Measurements from ENCODE around the gene GHR.

GHR gene

DNA sequence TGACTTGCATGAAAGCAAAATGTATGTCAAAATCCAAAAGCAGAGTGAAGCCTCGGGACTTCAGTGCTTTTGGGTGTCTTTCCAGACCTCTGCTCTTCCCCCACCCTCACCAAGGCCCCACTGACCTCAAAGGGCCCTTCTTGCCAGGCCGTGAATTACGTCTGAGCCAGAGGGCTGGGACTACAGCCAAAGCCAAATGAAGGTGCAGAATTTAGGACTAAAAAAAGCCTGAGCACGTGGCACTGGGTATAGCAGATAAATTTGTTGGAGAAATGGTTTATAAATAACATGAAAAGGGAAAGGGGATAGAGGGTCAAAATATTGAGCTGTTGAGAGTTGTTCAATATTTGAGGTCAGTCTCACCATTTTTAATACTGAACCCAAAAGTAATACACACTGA lies 163.4 kb downstream of the GHR start:
- Histone ChIP-seq H3K27me3 (ENCODE audit: insufficient read depth, low read length) (no peaks in the 10 kb centered on the region), H3K36me3 (ENCODE audit: insufficient read depth, low read length) (no peaks in the 10 kb centered on the region), H3K4me1 (ENCODE audit: control insufficient read depth, insufficient read depth, low read length, unreplicated experiment) (no peaks in the 10 kb centered on the region), H2AFZ (ENCODE audit: low read length, unreplicated experiment) (no peak overlapping the region), H3K79me2 (ENCODE audit: control insufficient read depth, insufficient read depth, low read length, unreplicated experiment) (no peaks in the 10 kb centered on the region), H3K4me3 (ENCODE audit: low read depth, low read length) (no peak overlapping the region), H3K27ac (ENCODE audit: low read depth, low read length) (no peak overlapping the region)

- no peak overlapping the region for H3K4me3 ChIP-seq (ENCODE audit: low read depth, low read length)
- H2AFZ ChIP-seq (ENCODE audit: low read length, unreplicated experiment) = no peak overlapping the region
- H3K27me3 ChIP-seq (ENCODE audit: insufficient read depth, low read length) = no peaks in the 10 kb centered on the region
- no peaks in the 10 kb centered on the region for H3K79me2 ChIP-seq (ENCODE audit: control insufficient read depth, insufficient read depth, low read length, unreplicated experiment)
- no peak overlapping the region for H3K27ac ChIP-seq (ENCODE audit: low read depth, low read length)
- no peaks in the 10 kb centered on the region for H3K4me1 ChIP-seq (ENCODE audit: control insufficient read depth, insufficient read depth, low read length, unreplicated experiment)
- H3K36me3 ChIP-seq (ENCODE audit: insufficient read depth, low read length) = no peaks in the 10 kb centered on the region
Measured at GRCh38 chr5:42587096-42587723, 164.0 kb downstream of the GHR start.

DNA sequence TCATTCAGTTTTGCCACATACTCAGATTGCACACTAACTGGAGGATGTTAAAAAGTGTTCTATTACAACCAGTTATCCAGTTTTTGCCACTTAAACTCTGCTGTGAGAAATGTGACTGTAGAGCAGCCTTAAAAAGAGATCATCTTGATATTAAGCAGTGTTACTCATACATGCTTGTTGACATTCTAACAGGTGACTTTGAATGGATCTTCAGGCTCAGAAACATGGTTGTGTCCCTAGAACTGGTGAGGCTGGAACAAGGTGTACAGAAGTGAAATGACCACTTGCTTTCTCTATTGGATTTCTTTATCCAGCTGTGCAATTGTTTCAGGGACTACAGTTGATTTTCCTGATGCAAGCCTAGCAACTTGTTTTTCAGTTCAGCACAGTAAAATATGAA lies 167.3 kb downstream of the GHR start:
- no peaks in the 10 kb centered on the region for H3K79me2 ChIP-seq (ENCODE audit: control insufficient read depth, insufficient read depth, low read length, unreplicated experiment)
- no peaks in the 10 kb centered on the region for H3K36me3 ChIP-seq (ENCODE audit: insufficient read depth, low read length)
- no peak overlapping the region for H3K27ac ChIP-seq (ENCODE audit: low read depth, low read length)
- no peaks in the 10 kb centered on the region for H3K4me1 ChIP-seq (ENCODE audit: control insufficient read depth, insufficient read depth, low read length, unreplicated experiment)
- H2AFZ ChIP-seq (ENCODE audit: low read length, unreplicated experiment) = no peak overlapping the region
- no peaks in the 10 kb centered on the region for H3K27me3 ChIP-seq (ENCODE audit: insufficient read depth, low read length)
- no peak overlapping the region for H3K4me3 ChIP-seq (ENCODE audit: low read depth, low read length)

GRCh38 chr5:42591015-42591414 lies 167.8 kb downstream of the GHR start:
- H3K4me1 ChIP-seq (ENCODE audit: control insufficient read depth, insufficient read depth, low read length, unreplicated experiment) = no peaks in the 10 kb centered on the region
- no peak overlapping the region for H3K4me3 ChIP-seq (ENCODE audit: low read depth, low read length)
- H3K27ac ChIP-seq (ENCODE audit: low read depth, low read length) = no peak overlapping the region
- H3K79me2 ChIP-seq (ENCODE audit: control insufficient read depth, insufficient read depth, low read length, unreplicated experiment) = no peaks in the 10 kb centered on the region
- no peaks in the 10 kb centered on the region for H3K27me3 ChIP-seq (ENCODE audit: insufficient read depth, low read length)
- no peaks in the 10 kb centered on the region for H3K36me3 ChIP-seq (ENCODE audit: insufficient read depth, low read length)
- no peak overlapping the region for H2AFZ ChIP-seq (ENCODE audit: low read length, unreplicated experiment)

- Histone ChIP-seq H2AFZ (ENCODE audit: low read length, unreplicated experiment) (no peak overlapping the region), H3K27ac (ENCODE audit: low read depth, low read length) (no peak overlapping the region), H3K27me3 (ENCODE audit: insufficient read depth, low read length) (no peaks in the 10 kb centered on the region), H3K79me2 (ENCODE audit: control insufficient read depth, insufficient read depth, low read length, unreplicated experiment) (no peaks in the 10 kb centered on the region), H3K4me3 (ENCODE audit: low read depth, low read length) (no peak overlapping the region), H3K36me3 (ENCODE audit: insufficient read depth, low read length) (no peaks in the 10 kb centered on the region), H3K4me1 (ENCODE audit: control insufficient read depth, insufficient read depth, low read length, unreplicated experiment) (no peaks in the 10 kb centered on the region)
Measured at GRCh38 chr5:42592401-42593140, 169.3 kb downstream of the GHR start.

GRCh38 chr5:42593591-42593990 lies 170.4 kb downstream of the GHR start:
- Histone ChIP-seq H3K27ac (ENCODE audit: low read depth, low read length) (no peak overlapping the region), H2AFZ (ENCODE audit: low read length, unreplicated experiment) (no peak overlapping the region), H3K27me3 (ENCODE audit: insufficient read depth, low read length) (no peaks in the 10 kb centered on the region), H3K36me3 (ENCODE audit: insufficient read depth, low read length) (no peaks in the 10 kb centered on the region), H3K4me3 (ENCODE audit: low read depth, low read length) (no peak overlapping the region), H3K4me1 (ENCODE audit: control insufficient read depth, insufficient read depth, low read length, unreplicated experiment) (no peaks in the 10 kb centered on the region), H3K79me2 (ENCODE audit: control insufficient read depth, insufficient read depth, low read length, unreplicated experiment) (no peaks in the 10 kb centered on the region)

DNA sequence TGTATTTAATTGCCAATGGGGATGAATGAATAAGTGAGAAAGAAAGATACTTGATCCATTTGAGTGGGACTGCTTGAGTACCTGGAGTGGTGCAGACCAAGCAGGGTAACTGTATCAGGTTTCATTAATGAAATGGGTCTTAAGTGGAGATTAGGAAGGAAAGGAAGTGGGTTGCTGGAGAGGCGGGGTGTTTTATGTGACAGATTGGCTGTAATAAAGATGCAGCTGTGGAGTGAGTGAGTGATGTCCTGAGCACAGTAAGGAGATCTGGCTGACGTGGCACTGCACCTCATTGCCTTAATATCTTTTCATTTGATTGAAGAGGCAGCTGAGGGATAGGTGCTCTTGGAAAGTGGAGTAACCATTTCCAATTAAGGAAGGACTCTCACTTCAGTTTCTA lies 172.4 kb downstream of the GHR start:
- H3K79me2 ChIP-seq (ENCODE audit: control insufficient read depth, insufficient read depth, low read length, unreplicated experiment) = no peaks in the 10 kb centered on the region
- H2AFZ ChIP-seq (ENCODE audit: low read length, unreplicated experiment) = no peak overlapping the region
- H3K36me3 ChIP-seq (ENCODE audit: insufficient read depth, low read length) = no peaks in the 10 kb centered on the region
- no peaks in the 10 kb centered on the region for H3K4me1 ChIP-seq (ENCODE audit: control insufficient read depth, insufficient read depth, low read length, unreplicated experiment)
- no peak overlapping the region for H3K4me3 ChIP-seq (ENCODE audit: low read depth, low read length)
- no peaks in the 10 kb centered on the region for H3K27me3 ChIP-seq (ENCODE audit: insufficient read depth, low read length)
- no peak overlapping the region for H3K27ac ChIP-seq (ENCODE audit: low read depth, low read length)

- H3K36me3 ChIP-seq (ENCODE audit: insufficient read depth, low read length) = no peaks in the 10 kb centered on the region
- no peak overlapping the region for H3K27ac ChIP-seq (ENCODE audit: low read depth, low read length)
- no peaks in the 10 kb centered on the region for H3K4me1 ChIP-seq (ENCODE audit: control insufficient read depth, insufficient read depth, low read length, unreplicated experiment)
- no peaks in the 10 kb centered on the region for H3K79me2 ChIP-seq (ENCODE audit: control insufficient read depth, insufficient read depth, low read length, unreplicated experiment)
- no peak overlapping the region for H3K4me3 ChIP-seq (ENCODE audit: low read depth, low read length)
- H3K27me3 ChIP-seq (ENCODE audit: insufficient read depth, low read length) = no peaks in the 10 kb centered on the region
- no peak overlapping the region for H2AFZ ChIP-seq (ENCODE audit: low read length, unreplicated experiment)
Measured at GRCh38 chr5:42596817-42597216, 173.6 kb downstream of the GHR start.

DNA sequence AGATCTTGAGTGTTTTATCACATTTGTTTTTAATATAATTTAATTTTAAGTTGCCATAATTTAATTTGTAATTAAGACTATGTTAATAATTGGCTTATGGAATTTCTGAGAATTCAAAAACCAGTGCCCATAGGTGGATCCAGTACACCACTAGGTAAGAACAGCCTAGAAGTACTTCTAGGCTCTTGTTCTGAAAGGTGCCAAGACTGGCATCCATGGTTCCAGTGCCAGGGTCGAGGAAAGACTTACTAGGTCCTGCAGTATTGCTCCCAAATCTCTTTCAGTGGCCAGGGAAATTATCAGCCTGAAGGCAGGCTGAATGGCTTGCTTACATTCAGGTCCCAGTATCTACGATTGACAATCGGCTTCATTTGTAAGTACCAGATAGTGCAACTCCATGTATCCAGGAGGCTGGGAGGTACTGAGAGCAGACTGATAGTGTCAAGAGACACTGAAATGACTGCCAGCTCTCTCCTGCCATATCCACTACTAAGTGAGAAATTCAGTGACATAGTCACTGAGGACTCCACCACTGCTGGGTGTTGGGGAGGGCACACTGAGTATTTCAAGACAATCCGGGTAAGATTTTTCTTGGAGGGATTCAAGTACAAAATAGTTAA lies 174.2 kb downstream of the GHR start:
- Histone ChIP-seq H3K4me3 (ENCODE audit: low read depth, low read length) (no peak overlapping the region), H3K4me1 (ENCODE audit: control insufficient read depth, insufficient read depth, low read length, unreplicated experiment) (no peaks in the 10 kb centered on the region), H2AFZ (ENCODE audit: low read length, unreplicated experiment) (no peak overlapping the region), H3K27ac (ENCODE audit: low read depth, low read length) (no peak overlapping the region), H3K36me3 (ENCODE audit: insufficient read depth, low read length) (no peaks in the 10 kb centered on the region), H3K79me2 (ENCODE audit: control insufficient read depth, insufficient read depth, low read length, unreplicated experiment) (no peaks in the 10 kb centered on the region), H3K27me3 (ENCODE audit: insufficient read depth, low read length) (no peaks in the 10 kb centered on the region)

DNA sequence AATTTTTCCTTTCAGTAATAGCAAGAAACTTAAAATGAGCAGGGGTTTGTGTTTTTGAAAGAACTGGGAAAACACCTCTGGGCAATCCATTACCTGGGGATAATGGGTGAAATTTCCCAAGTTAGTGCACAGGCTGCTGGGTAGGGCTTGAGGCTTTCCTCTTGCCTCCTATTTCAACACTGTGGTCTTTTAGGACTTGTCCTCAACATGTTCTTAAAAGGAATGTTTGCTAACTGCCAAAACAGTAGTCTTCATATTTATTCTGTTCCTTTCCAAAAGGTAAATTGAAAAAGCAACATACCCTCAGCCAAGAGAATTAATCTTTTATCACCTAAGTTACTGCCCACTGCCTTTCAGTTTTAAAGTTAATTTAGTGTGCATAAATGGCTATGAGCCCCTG lies 175.1 kb downstream of the GHR start:
- Histone ChIP-seq H3K4me1 (ENCODE audit: control insufficient read depth, insufficient read depth, low read length, unreplicated experiment) (no peaks in the 10 kb centered on the region), H3K4me3 (ENCODE audit: low read depth, low read length) (no peak overlapping the region), H3K36me3 (ENCODE audit: insufficient read depth, low read length) (no peaks in the 10 kb centered on the region), H3K27ac (ENCODE audit: low read depth, low read length) (no peak overlapping the region), H3K27me3 (ENCODE audit: insufficient read depth, low read length) (no peaks in the 10 kb centered on the region), H2AFZ (ENCODE audit: low read length, unreplicated experiment) (no peak overlapping the region), H3K79me2 (ENCODE audit: control insufficient read depth, insufficient read depth, low read length, unreplicated experiment) (no peaks in the 10 kb centered on the region)

DNA sequence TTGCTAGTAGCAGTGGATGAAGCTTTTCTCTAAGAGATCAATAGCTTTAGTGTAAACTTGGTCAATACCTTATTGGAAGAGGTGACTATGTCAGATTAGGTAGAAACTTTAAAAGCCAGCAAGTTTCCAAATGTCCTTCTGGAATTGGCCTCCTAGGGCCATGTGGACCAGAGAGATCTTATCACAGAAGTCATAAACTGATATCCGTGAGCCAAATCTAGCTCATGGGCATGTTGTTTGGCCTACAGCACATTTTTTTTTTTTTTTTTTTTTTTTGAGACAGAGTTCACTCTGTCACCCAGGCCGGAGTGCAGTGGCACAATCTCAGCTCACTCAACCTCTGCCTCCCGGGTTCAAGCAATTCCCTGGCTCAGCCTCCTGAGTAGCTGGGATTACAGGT lies 175.9 kb downstream of the GHR start:
- Histone ChIP-seq H3K4me3 (ENCODE audit: low read depth, low read length) (no peak overlapping the region), H3K27ac (ENCODE audit: low read depth, low read length) (no peak overlapping the region), H2AFZ (ENCODE audit: low read length, unreplicated experiment) (no peak overlapping the region), H3K4me1 (ENCODE audit: control insufficient read depth, insufficient read depth, low read length, unreplicated experiment) (no peaks in the 10 kb centered on the region), H3K79me2 (ENCODE audit: control insufficient read depth, insufficient read depth, low read length, unreplicated experiment) (no peaks in the 10 kb centered on the region), H3K27me3 (ENCODE audit: insufficient read depth, low read length) (no peaks in the 10 kb centered on the region), H3K36me3 (ENCODE audit: insufficient read depth, low read length) (no peaks in the 10 kb centered on the region)

All from ACC112 (cell line).